Glutamatergic neuron (in vitro differentiated cells): ENCODE results near the gene CPA4. TPM values are rescaled to one million over a fixed set of nuclear protein-coding genes. Genes with fewer than 3 reads are reported as not detected.
A peak's percentile ranks its signal among the peaks of the same experiment; 100 is the strongest.

Source experiments
- DNase-seq: peaks from one replicate; pipeline ENCODE4 v3.0.0; 2022
- H3K27ac Mint-ChIP-seq: one replicate; pipeline ENCODE4 v1.8.0; 2020; ENCODE audit warnings: mild to moderate bottlenecking, mixed read lengths, inconsistent platforms; ENCODE audit not compliant: unreplicated experiment
- H3K27me3 Mint-ChIP-seq: one replicate; pipeline ENCODE4 v1.8.0; 2020; ENCODE audit warnings: mild to moderate bottlenecking, moderate library complexity, mixed read lengths, inconsistent platforms; ENCODE audit not compliant: unreplicated experiment
- H3K36me3 Mint-ChIP-seq: one replicate; pipeline ENCODE4 v1.8.0; 2020; ENCODE audit warnings: mild to moderate bottlenecking, mixed read lengths, inconsistent platforms; ENCODE audit not compliant: unreplicated experiment
- H3K4me1 Mint-ChIP-seq: one replicate; pipeline ENCODE4 v1.8.0; 2020; ENCODE audit warnings: mild to moderate bottlenecking, low read depth, mixed read lengths, inconsistent platforms; ENCODE audit not compliant: unreplicated experiment
- H3K4me3 Mint-ChIP-seq: one replicate; pipeline ENCODE4 v1.8.0; 2020; ENCODE audit warnings: mild to moderate bottlenecking, mixed read lengths, inconsistent platforms; ENCODE audit not compliant: unreplicated experiment
- H3K9me3 Mint-ChIP-seq: one replicate; pipeline ENCODE4 v1.8.0; 2020; ENCODE audit warnings: mild to moderate bottlenecking, moderate library complexity, mixed read lengths, inconsistent platforms; ENCODE audit not compliant: unreplicated experiment
- total RNA-seq: library from RNA; stranded (reverse); fragmentation: NEBNext Ultra II Directional; extraction: Animal tissue kit (Norgen Biotek cat#: 25700); gene quantifications from one replicate; pipeline ENCODE4 v1.2.1, GENCODE V29; 2021; ENCODE audit not compliant: unreplicated experiment
- TF ChIP-seq, protein P1 (sequence below): fragments of 200-600 bp; sonication (generic); IDR thresholded peaks from one replicate; pipeline ENCODE4 v1.5.0; 2021; ENCODE audit not compliant: partially characterized antibody, unreplicated experiment

CPA4 gene
- total RNA-seq, 1 donor from 2014 or later, result not detected

DNA sequence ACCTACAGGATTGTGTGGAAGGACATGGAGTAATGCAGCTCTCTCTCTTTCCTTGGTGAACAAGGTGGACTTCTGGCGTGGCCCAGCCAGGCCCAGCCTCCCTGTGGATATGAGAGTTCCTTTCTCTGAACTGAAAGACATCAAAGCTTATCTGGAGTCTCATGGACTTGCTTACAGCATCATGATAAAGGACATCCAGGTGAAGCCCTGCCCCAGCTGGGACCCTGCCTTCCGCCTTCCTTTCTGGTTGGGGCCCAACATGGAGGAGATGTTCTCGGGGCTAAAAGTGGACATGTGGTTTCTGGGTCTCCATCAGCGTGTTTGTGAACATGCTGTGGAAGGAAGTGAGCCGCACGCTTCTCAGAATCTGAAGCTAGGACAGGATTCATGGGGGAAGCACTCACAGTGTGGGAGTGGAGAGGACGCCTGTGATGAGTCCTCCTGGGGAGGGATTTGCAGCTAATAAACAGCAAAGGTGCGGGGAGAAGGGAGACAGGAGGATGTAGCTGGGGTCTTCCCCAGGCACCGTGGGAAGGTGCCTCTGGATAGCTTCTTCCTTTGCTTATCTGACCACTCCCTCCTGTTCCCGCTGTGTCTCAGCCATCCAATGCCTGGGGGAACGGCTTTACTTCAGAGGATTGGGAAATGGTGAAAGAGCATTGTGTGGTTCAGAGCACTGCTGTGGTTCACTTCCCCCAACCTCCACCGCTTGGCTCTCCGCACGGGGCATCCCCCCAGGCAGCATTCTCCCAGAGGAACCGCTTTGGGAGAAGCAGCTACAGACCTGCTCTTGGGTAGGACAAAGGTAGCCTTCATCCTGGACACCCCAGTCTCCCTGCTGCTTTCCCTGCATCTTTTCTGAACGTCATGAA, 57.2 kb downstream of the CPA4 start:
- Mint-ChIP-seq H3K9me3 (peaks cover 3% of the 10 kb centered on the region), H3K36me3 (no peaks in the 10 kb centered on the region), H3K27ac (peak overlapping the region; percentile 85), H3K27me3 (peaks cover 5% of the 10 kb centered on the region), H3K4me3 (peak overlapping the region; percentile 18), H3K4me1 (peaks cover 25% of the 10 kb centered on the region)
- TF ChIP-seq, protein P1, sequence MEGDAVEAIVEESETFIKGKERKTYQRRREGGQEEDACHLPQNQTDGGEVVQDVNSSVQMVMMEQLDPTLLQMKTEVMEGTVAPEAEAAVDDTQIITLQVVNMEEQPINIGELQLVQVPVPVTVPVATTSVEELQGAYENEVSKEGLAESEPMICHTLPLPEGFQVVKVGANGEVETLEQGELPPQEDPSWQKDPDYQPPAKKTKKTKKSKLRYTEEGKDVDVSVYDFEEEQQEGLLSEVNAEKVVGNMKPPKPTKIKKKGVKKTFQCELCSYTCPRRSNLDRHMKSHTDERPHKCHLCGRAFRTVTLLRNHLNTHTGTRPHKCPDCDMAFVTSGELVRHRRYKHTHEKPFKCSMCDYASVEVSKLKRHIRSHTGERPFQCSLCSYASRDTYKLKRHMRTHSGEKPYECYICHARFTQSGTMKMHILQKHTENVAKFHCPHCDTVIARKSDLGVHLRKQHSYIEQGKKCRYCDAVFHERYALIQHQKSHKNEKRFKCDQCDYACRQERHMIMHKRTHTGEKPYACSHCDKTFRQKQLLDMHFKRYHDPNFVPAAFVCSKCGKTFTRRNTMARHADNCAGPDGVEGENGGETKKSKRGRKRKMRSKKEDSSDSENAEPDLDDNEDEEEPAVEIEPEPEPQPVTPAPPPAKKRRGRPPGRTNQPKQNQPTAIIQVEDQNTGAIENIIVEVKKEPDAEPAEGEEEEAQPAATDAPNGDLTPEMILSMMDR, result no peak
- no peak for DNase-seq

DNA sequence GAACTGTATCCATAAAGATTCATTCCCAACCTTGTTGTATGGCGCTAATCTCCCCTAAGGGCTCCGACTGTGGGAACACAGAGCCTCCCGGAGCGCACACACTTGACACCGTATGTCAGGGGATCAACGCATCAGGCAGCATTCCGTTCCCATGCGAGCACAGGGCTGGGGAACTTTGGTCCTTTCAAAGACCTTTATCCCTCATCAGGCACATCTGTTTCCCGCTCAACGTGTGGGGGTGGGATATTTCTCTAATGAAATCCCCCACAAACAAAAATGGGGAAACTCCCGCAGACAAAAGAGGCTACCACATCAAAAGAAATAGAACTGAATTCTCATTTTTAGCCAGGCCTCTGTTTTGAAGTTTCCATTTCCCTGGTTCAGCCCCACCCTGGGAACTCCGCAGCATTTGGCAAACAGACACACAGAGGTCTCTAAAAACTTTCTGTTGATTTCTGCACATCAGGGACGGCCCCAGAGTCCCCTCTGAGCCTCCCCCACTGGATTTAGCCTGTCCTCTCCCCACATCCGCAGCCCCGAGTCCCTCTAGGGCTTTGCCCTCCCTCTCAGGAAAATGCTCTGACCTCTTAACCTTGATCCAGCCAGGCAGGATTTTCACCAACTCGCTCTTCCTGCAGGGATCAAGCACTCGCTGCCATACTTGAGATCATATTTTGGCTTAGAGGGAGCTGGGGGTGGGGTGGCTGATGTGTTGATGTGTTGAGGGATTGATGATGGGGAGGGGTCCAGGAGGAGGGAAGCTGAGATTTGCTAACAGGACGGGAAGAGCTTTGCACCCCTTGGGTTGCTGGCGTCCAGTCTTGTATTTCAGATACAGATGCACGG, 58.2 kb downstream of the CPA4 start:
- Mint-ChIP-seq H3K27me3 (peaks cover 5% of the 10 kb centered on the region), H3K36me3 (no peaks in the 10 kb centered on the region), H3K9me3 (peaks cover 3% of the 10 kb centered on the region), H3K4me1 (peaks cover 27% of the 10 kb centered on the region), H3K4me3 (peak overlapping the region; percentile 66), H3K27ac (peak overlapping the region; percentile 85)
- TF ChIP-seq, protein P1, result no peak
- no peak for DNase-seq

GRCh38 chr7:130351791-130352090, 58.8 kb downstream of the CPA4 start:
- TF ChIP-seq, protein P1, result no peak
- Mint-ChIP-seq H3K4me1 (peaks cover 32% of the 10 kb centered on the region), H3K36me3 (no peaks in the 10 kb centered on the region), H3K9me3 (peaks cover 3% of the 10 kb centered on the region), H3K4me3 (no peak overlapping the region), H3K27ac (peak overlapping the region; percentile 85), H3K27me3 (peaks cover 5% of the 10 kb centered on the region)
- no peak for DNase-seq

GRCh38 chr7:130352194-130353074, 59.5 kb downstream of the CPA4 start:
- H3K27ac Mint-ChIP-seq, result peak overlapping the region; percentile 38
- DNase-seq, result no peak
- H3K4me3 Mint-ChIP-seq, result no peak overlapping the region
- TF ChIP-seq, protein P1, result no peak
- H3K36me3 Mint-ChIP-seq, result no peaks in the 10 kb centered on the region
- peaks cover 5% of the 10 kb centered on the region for H3K27me3 Mint-ChIP-seq
- peaks cover 33% of the 10 kb centered on the region for H3K4me1 Mint-ChIP-seq
- H3K9me3 Mint-ChIP-seq, result peaks cover 2% of the 10 kb centered on the region
